Activated CD8-positive, alpha-beta memory T cell treated with anti-CD3 and anti-CD28 coated beads for 36 hours (primary cell): ENCODE data around the gene ABCG1. TPM values are rescaled to one million over a fixed set of nuclear protein-coding genes. Genes with fewer than 3 reads are reported as not detected.

Experiments used
- CTCF ChIA-PET: fragments of 350-600 bp; sonication (Branson Sonifier 250); formaldehyde crosslinking; loops from one replicate; lab custom pipeline; 2021; ENCODE audit warnings: antibody characterized with exemption; lab: Charles Lee
- POLR2A ChIA-PET: fragments of 350-600 bp; sonication (Branson Sonifier 250); formaldehyde crosslinking; loops from one replicate; lab custom pipeline; 2021; ENCODE audit warnings: antibody characterized with exemption; lab: Charles Lee
- total RNA-seq, 2 experiments: library from RNA; stranded (reverse); gene quantifications; one replicate each; pipeline ENCODE4 v1.2.3, GENCODE V29; 2021

Gene ABCG1
- total RNA-seq, 2 experiments from 2014 or later = 4.4 to 5.4 TPM

- ChIA-PET CTCF (interaction anchor here (1.6 kb wide), 1 partner anchor 135 kb away, joined by 3 read pairs; no protein-coding TSS in a partner anchor), POLR2A (no interaction called here)
Measured at GRCh38 chr21:42314616-42315295, 95.8 kb downstream of the ABCG1 start.

- CTCF ChIA-PET = interaction anchor here (1.6 kb wide), 1 partner anchor 134 kb away, joined by 3 read pairs; no protein-coding TSS in a partner anchor
- POLR2A ChIA-PET = no interaction called here
Measured at GRCh38 chr21:42315296-42315891, 96.5 kb downstream of the ABCG1 start, which contains the start of gene TFF3. TFF3 (minus strand) TSS chr21:42315409; CDS start chr21:42315374, 35 bp downstream.

DNA sequence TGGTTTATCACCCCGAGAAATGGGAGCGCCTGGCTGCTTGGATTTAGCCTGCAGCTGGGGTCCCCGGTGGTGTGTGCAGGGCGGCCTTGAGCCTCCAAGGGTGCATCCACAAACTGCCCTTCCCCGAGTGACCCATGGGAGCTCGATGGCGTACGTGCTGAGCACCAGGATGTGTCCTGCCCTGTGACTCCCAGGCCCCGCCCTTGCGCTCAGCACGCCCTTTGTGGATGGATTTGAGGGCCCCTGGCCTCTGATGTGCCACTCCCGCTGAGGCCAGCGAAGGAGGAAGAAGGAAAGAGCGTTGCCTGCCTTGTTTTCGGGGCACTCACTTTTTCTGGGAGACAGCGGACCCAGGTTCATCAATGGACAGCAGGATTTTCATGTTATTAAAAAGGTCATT is 98.0 kb downstream of the ABCG1 start:
- ChIA-PET CTCF (no interaction called here), POLR2A (no interaction called here)

DNA sequence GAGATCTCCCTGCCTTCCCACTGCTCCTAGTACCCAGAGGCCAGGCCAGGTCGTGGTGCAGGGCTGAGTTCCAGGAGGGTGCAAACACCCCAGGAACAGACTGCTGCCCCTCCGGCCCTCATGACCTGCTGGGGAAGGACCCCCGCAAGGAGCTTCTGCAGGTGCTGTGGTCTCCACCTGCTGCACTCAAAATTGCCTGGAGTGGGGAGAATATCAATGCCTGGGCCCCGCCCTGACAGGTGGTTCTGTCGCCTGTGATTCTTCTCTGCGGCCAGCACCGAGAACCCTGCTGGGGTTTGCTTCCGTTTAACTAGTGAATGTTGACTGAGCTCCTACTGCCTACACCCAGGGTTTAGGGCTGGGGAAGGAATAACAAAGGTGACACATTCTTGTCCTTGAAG is 98.4 kb downstream of the ABCG1 start:
- ChIA-PET POLR2A (no interaction called here), CTCF (no interaction called here)

DNA sequence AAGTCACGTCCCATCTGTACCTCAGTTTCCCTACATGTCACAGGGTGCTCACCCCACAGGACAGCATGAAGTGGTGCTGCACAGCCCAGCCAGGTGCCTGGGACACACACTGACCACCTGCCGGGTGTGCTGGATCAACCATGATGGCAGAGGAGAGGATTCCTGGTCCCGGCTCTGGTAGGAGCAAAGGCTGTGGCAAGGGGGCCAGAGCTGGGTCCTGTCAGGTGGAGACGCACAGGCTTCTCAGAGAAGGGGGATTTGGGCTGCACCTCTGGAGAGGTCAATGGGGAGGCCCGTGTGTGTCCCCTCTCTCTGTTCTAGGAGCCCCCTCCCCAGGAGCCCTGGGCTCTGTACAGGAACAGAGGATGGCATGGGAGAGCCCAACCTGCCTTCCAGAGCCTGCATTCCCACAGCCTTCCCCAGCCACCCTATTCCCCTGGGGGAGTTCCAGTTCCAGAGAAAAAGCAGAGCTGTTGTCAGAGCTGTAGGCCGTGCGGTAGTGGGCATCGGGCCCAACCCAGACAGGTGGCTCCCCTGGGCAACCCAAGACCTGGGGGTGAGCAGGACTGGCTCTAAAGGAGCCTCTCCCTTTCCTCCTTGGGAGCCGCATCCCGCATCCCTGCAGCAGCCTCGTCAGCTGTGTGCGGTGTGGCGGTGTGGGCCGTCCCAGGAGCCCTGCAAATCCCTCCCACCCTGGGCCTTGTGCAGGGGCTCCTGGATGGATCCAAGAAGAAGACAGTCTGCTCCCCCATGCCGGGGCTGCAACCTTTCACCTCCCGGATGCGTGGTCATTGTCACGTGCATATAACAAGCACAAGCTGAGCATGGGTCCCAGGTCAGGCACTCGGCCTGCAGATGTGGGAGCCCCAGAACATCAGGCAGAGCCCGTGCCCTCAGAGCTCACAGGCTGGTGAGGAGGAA is 99.1 kb downstream of the ABCG1 start:
- ChIA-PET CTCF (interaction anchor here (0.8 to 2.1 kb wide), 2 partner anchors 8 to 132 kb away, joined by 4 to 9 read pairs; no protein-coding TSS in a partner anchor), POLR2A (no interaction called here)

GRCh38 chr21:42319376-42319775 is 100.4 kb downstream of the ABCG1 start:
- ChIA-PET POLR2A (no interaction called here), CTCF (interaction anchor here (0.8 to 2.1 kb wide), 3 partner anchors 9 to 131 kb away, joined by 3 to 9 read pairs (median 4); no protein-coding TSS in a partner anchor)

GRCh38 chr21:42319851-42320572 is 101.1 kb downstream of the ABCG1 start:
- ChIA-PET POLR2A (no interaction called here), CTCF (interaction anchor here (1.5 to 2.1 kb wide), 2 partner anchors 10 to 17 kb away, joined by 3 to 9 read pairs; no protein-coding TSS in a partner anchor)

- POLR2A ChIA-PET = no interaction called here
- CTCF ChIA-PET = interaction anchor here (1.3 to 1.5 kb wide), 2 partner anchors 9 to 16 kb away, joined by 3 read pairs; no protein-coding TSS in a partner anchor
Measured at GRCh38 chr21:42320791-42321190, 101.9 kb downstream of the ABCG1 start.

DNA sequence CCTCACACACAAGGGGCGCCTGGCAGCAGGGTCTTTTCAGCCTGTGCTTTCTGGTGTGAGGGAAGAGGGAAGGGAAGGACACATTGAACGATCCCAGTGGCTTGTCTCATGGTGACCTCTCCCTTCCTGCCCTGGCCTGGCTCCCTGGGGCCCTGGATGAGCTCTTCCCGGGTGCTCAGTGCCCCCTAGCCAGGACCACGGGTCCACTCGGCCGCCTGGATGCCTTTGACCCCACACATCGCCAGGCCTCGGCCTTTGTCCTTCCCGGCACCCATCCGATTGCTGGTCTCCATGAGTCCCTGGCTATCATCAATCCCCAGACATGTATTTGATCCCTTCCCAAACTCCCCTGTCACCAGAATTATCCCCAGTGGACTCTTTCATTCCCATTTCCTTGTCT is 102.3 kb downstream of the ABCG1 start:
- POLR2A ChIA-PET = no interaction called here

GRCh38 chr21:42321845-42322244 is 102.9 kb downstream of the ABCG1 start:
- POLR2A ChIA-PET = no interaction called here
- CTCF ChIA-PET = interaction anchor here (1.3 kb wide), 1 partner anchor 10 kb away, joined by 3 read pairs; no protein-coding TSS in a partner anchor

More for the DNA sequence above, 102.3 kb downstream of the ABCG1 start:
- CTCF ChIA-PET = interaction anchor here (1.3 kb wide), 1 partner anchor 10 kb away, joined by 3 read pairs; no protein-coding TSS in a partner anchor

GRCh38 chr21:42324896-42325295 is 106.0 kb downstream of the ABCG1 start:
- POLR2A ChIA-PET = no interaction called here
- CTCF ChIA-PET = no interaction called here

GRCh38 chr21:42330380-42331371 is 111.7 kb downstream of the ABCG1 start:
- CTCF ChIA-PET = no interaction called here
- POLR2A ChIA-PET = no interaction called here

GRCh38 chr21:42331660-42332059 is 112.7 kb downstream of the ABCG1 start:
- CTCF ChIA-PET = no interaction called here
- POLR2A ChIA-PET = no interaction called here

DNA sequence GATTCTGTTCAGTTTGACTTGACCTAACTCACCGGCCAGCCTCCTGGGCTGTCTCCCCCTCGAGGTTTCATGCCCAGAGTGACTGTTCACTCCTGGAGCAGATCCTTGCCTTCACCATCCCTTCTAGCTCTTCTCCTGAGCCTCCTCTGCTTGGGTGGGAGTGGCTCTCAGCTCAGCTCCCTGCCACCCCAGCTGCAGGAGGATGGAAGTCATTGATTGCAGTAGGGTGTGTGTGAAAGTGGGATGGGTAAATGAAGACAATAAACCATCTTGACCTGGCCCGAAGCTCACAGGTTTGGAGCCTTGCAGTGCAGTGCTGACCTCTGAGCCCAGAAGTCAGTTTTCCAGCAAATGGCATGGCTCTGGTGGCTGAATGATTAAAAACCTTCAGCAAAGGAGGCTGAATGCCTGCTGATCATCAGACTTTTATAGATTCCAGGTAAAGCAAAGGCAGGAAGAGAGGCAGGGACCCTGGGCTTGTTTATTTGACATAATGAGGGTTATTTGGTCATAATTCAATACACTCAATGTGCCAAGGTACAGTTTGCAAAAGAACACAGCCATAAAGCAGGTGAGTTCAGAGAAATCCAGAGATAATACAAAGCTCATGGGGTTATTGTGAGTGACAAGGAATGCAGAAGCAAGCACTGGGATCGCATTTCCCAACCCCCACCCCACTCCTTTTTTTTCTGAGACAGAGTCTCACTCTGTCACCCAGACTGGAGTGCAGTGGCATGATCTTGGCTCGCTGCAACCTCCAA is 113.8 kb downstream of the ABCG1 start:
- ChIA-PET CTCF (no interaction called here), POLR2A (no interaction called here)

- CTCF ChIA-PET = interaction anchor here (0.7 to 1.2 kb wide), 3 partner anchors 26 to 93 kb away, joined by 3 to 5 read pairs (median 4); no protein-coding TSS in a partner anchor
- POLR2A ChIA-PET = no interaction called here
Measured at GRCh38 chr21:42336054-42336453, 117.1 kb downstream of the ABCG1 start.

DNA sequence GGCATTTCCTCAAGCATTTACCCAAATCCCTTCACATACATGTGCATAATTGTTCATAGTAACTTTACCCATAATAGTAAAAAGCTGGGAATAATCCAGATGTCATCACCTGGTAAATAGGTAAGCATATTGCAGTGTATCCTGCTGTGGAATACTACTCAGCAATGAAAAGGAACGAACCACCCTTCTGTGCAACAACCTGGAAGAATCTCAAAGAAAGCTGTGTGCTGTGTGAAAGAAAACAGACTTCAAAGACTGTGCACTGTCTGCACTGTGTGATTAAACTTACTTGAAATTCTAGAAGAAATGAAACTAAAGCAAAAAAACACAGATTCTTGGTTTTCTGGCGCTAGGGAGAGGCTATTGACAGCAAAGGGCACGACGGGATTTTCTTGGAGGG is 118.3 kb downstream of the ABCG1 start:
- ChIA-PET POLR2A (interaction anchor here (1.4 kb wide), 1 partner anchor 38 kb away, joined by 3 read pairs; no protein-coding TSS in a partner anchor), CTCF (interaction anchor here (0.7 to 3.5 kb wide), 8 partner anchors 10 to 112 kb away, joined by 3 to 14 read pairs (median 4); no protein-coding TSS in a partner anchor)
